H1 (cell line): Measurements from ENCODE around the gene PHACTR2. TPM values are rescaled to one million over a fixed set of nuclear protein-coding genes. Genes with fewer than 3 reads are reported as not detected.
"Not testable (repeated sequence)": the region's sequence is repeated elsewhere in the genome, so short reads cannot be mapped to it uniquely, and the experiment has no call there.

Source experiments
- CTCF ChIA-PET: fragments of 300-600 bp; sonication (Branson Sonifier 250); formaldehyde crosslinking; loops from one replicate; lab custom pipeline; 2021; ENCODE audit not compliant: partially characterized antibody; lab: Charles Lee
- POLR2A ChIA-PET: fragments of 300-600 bp; sonication (Branson Sonifier 250); formaldehyde crosslinking; loops from one replicate; lab custom pipeline; 2021; ENCODE audit warnings: inconsistent platforms; ENCODE audit not compliant: partially characterized antibody; lab: Charles Lee
- DNase-seq, 2 experiments: peaks; one replicate each; pipeline versions ENCODE4 v3.0.0 to v3.0.0-alpha.2; 2010 to 2022; ENCODE audit warnings: low spot score in 2 of 2, low read depth in 1 of 2, mixed read lengths in 1 of 2
- FAIRE-seq: peaks from 2 replicates; lab custom pipeline; 2011; peaks lifted over from hg19 to GRCh38; lab: Jason Lieb, UNC
- H2AFZ ChIP-seq: 2 replicates; pipeline ENCODE4 v1.8.1; 2012; ENCODE audit warnings: low read length, inconsistent platforms
- H2AK5ac ChIP-seq: 2 replicates; pipeline ENCODE4 v1.6.1; 2013; ENCODE audit warnings: low read depth, low read length
- H2BK120ac ChIP-seq: replicated peaks from 2 replicates; pipeline ENCODE3; 2013; ENCODE audit warnings: low read depth, low read length, inconsistent platforms
- H2BK12ac ChIP-seq: 2 replicates; pipeline ENCODE4 v1.6.1; 2013; ENCODE audit warnings: low read depth, low read length
- H2BK15ac ChIP-seq: 2 replicates; pipeline ENCODE4 v1.6.1; 2013; ENCODE audit warnings: low read length
- H2BK20ac ChIP-seq: 2 replicates; pipeline ENCODE4 v1.6.1; 2013; ENCODE audit warnings: low read length
- H2BK5ac ChIP-seq: 2 replicates; pipeline ENCODE4 v1.6.1; 2013; ENCODE audit warnings: low read depth, low read length
- H3K14ac ChIP-seq: 2 replicates; pipeline ENCODE4 v1.6.1; 2013; ENCODE audit warnings: inconsistent platforms; ENCODE audit not compliant: insufficient read length
- H3K18ac ChIP-seq: 2 replicates; pipeline ENCODE4 v1.6.1; 2013; ENCODE audit warnings: low read length; ENCODE audit errors: extremely low read depth
- H3K23ac ChIP-seq: 2 replicates; pipeline ENCODE4 v1.6.1; 2013; ENCODE audit warnings: inconsistent platforms; ENCODE audit not compliant: insufficient read length
- H3K23me2 ChIP-seq: 2 replicates; pipeline ENCODE4 v1.6.1; 2013; ENCODE audit warnings: low read depth, low read length
- H3K27ac ChIP-seq: 2 replicates; pipeline ENCODE4 v1.6.1; 2011; ENCODE audit warnings: low read depth, low read length, inconsistent platforms
- H3K27me3 ChIP-seq, 4 experiments: replicated peaks in 1 of 4; 1 replicate in 1 of 4; 2 replicates in 3 of 4; pipeline versions ENCODE4 v1.6.1 to v1.8.1; 2011 to 2013; ENCODE audit warnings: low read length in 3 of 4, mild to moderate bottlenecking in 3 of 4, inconsistent platforms in 2 of 4, mixed read lengths in 2 of 4, moderate library complexity in 1 of 4; ENCODE audit not compliant: control insufficient read depth in 3 of 4, insufficient read depth in 3 of 4; ENCODE audit errors: extremely low read depth in 1 of 4
- H3K36me3 ChIP-seq, 4 experiments: 2 replicates each; pipeline versions ENCODE4 v1.6.1 to v1.8.1; 2011 to 2013; ENCODE audit warnings: mild to moderate bottlenecking in 4 of 4, low read length in 3 of 4, moderate library complexity in 2 of 4, control low read depth in 1 of 4, inconsistent platforms in 1 of 4; ENCODE audit not compliant: insufficient read depth in 4 of 4, control insufficient read depth in 2 of 4
- H3K4ac ChIP-seq: replicated peaks from 2 replicates; pipeline ENCODE3; 2013; ENCODE audit warnings: low read length, low read depth, mixed read lengths, inconsistent platforms; ENCODE audit not compliant: insufficient read length
- H3K4me1 ChIP-seq, 4 experiments: replicated peaks in 1 of 4; 1 replicate in 1 of 4; 2 replicates in 3 of 4; pipeline versions ENCODE4 v1.6.1 to v1.8.1; 2011 to 2013; ENCODE audit warnings: low read length in 3 of 4, inconsistent platforms in 2 of 4, mixed read lengths in 1 of 4; ENCODE audit not compliant: insufficient read depth in 4 of 4, control insufficient read depth in 3 of 4
- H3K4me2 ChIP-seq, 2 experiments: 2 replicates each; pipeline versions ENCODE4 v1.6.1 to v1.8.1; 2011 to 2013; ENCODE audit warnings: low read depth in 2 of 2, low read length in 2 of 2, control low read depth in 1 of 2, inconsistent platforms in 1 of 2, mild to moderate bottlenecking in 1 of 2; ENCODE audit not compliant: insufficient read depth in 1 of 2
- H3K4me3 ChIP-seq, 4 experiments: fragments of 200-600, 300-600 bp in 1 of 4; sonication (generic), shearing (Covaris generic), sonication (Bioruptor Twin) in 1 of 4; 2 replicates each; pipeline versions ENCODE4 v1.5.1 to v1.8.1; 2011 to 2016; ENCODE audit warnings: low read length in 4 of 4, low read depth in 3 of 4, control low read depth in 2 of 4, inconsistent platforms in 2 of 4, mild to moderate bottlenecking in 2 of 4, mixed read lengths in 1 of 4, moderate library complexity in 1 of 4; ENCODE audit not compliant: insufficient read depth in 2 of 4; ENCODE audit errors: extremely low read depth in 1 of 4
- H3K56ac ChIP-seq: replicated peaks from 2 replicates; pipeline ENCODE3; 2013; ENCODE audit warnings: low read depth, mild to moderate bottlenecking, mixed read lengths, low read length, inconsistent platforms; ENCODE audit not compliant: insufficient read length
- H3K79me1 ChIP-seq: 2 replicates; pipeline ENCODE4 v1.6.1; 2013; ENCODE audit warnings: low read depth, low read length, control low read depth
- H3K79me2 ChIP-seq, 2 experiments: 2 replicates each; pipeline versions ENCODE4 v1.6.1 to v1.8.1; 2012 to 2013; ENCODE audit warnings: low read length in 2 of 2, mild to moderate bottlenecking in 2 of 2, inconsistent platforms in 1 of 2; ENCODE audit not compliant: insufficient read depth in 2 of 2, control insufficient read depth in 1 of 2
- H3K9ac ChIP-seq, 4 experiments: replicated peaks in 1 of 4; 1 replicate in 1 of 4; 2 replicates in 3 of 4; pipeline versions ENCODE4 v1.6.1 to v1.8.1; 2011 to 2013; ENCODE audit warnings: low read depth in 3 of 4, low read length in 3 of 4, control low read depth in 2 of 4, mild to moderate bottlenecking in 2 of 4, moderate library complexity in 2 of 4, inconsistent platforms in 1 of 4; ENCODE audit errors: extremely low read depth in 1 of 4
- H3K9me3 ChIP-seq, 2 experiments: 2 replicates each; pipeline versions ENCODE4 v1.6.1 to v1.8.1; 2012 to 2013; ENCODE audit warnings: mild to moderate bottlenecking in 2 of 2, moderate library complexity in 2 of 2, control low read depth in 1 of 2, inconsistent platforms in 1 of 2, low read depth in 1 of 2, low read length in 1 of 2, mixed read lengths in 1 of 2; ENCODE audit not compliant: insufficient read depth in 2 of 2
- H4K20me1 ChIP-seq, 2 experiments: replicated peaks in 1 of 2; 2 replicates each; pipeline versions ENCODE3 to v1.8.1; 2011 to 2013; ENCODE audit warnings: inconsistent platforms in 2 of 2, low read length in 2 of 2, mild to moderate bottlenecking in 1 of 2; ENCODE audit not compliant: insufficient read depth in 2 of 2, control insufficient read depth in 1 of 2
- H4K5ac ChIP-seq: 2 replicates; pipeline ENCODE4 v1.6.1; 2013; ENCODE audit warnings: low read length, low read depth, mixed read lengths, inconsistent platforms; ENCODE audit not compliant: insufficient read length
- H4K8ac ChIP-seq: 2 replicates; pipeline ENCODE4 v1.8.0; 2013; ENCODE audit warnings: mild to moderate bottlenecking, moderate library complexity, low read length, inconsistent platforms; ENCODE audit not compliant: insufficient read depth; ENCODE audit errors: extremely low read depth
- H4K91ac ChIP-seq: replicated peaks from 2 replicates; pipeline ENCODE3; 2013; ENCODE audit warnings: low read length, mixed read lengths, inconsistent platforms; ENCODE audit not compliant: insufficient read length
- WGBS, 2 experiments: shearing (Covaris generic) in 1 of 2; methylation state at CpG; one replicate each; pipeline versions ENCODE4 v1.1.6 to v1.1.7; 2013 to 2015; ENCODE audit warnings: low lambda C conversion rate in 2 of 2, mixed read lengths in 2 of 2, inconsistent platforms in 1 of 2, low coverage in 1 of 2, missing lambda C conversion rate in 1 of 2; ENCODE audit not compliant: insufficient replicate concordance in 2 of 2, insufficient coverage in 1 of 2, insufficient read length in 1 of 2; ENCODE audit errors: extremely low coverage in 1 of 2, missing lambda C conversion rate in 1 of 2; 5-methylcytosine and 5-hydroxymethylcytosine counted together
- polyA plus RNA-seq, 7 experiments: library from polyadenylated mRNA; depleted of rRNA in 3 of 7; stranded (reverse) in 5 of 7; unstranded in 2 of 7; fragments of >200 nt in 5 of 7; fragments of 200-250 nt in 2 of 7; gene quantifications; 1 replicate in 5 of 7; 2 replicates in 1 of 7; 4 replicates in 1 of 7; pipeline versions ENCODE4 v1.2.1 to v1.2.3, GENCODE V29; 2011 to 2013; ENCODE audit warnings: missing spikeins in 2 of 7, mixed read lengths in 2 of 7
- total RNA-seq: library from RNA; stranded (reverse); fragmentation: NEBNext Ultra II Directional; extraction: Animal tissue kit (Norgen Biotek cat#: 25700); gene quantifications from 2 replicates; pipeline ENCODE4 v1.2.1, GENCODE V29; 2021

Gene PHACTR2
- total and polyA plus RNA-seq, 2 of the 8 experiments (the other 6 are each of a cell fraction or from before 2014, with no cell fraction given), result 16.9 to 131 TPM

- CTCF ChIA-PET, result interaction anchor here (0.6 kb wide), 1 partner anchor 279 kb away, joined by 3 read pairs; no protein-coding TSS in a partner anchor
- not testable (repeated sequence) for H2BK15ac ChIP-seq, H3K23me2 ChIP-seq, H3K23ac ChIP-seq, H3K4me3 ChIP-seq, H3K14ac ChIP-seq, H2BK20ac ChIP-seq, H2AK5ac ChIP-seq, H3K4me2 ChIP-seq, DNase-seq, H2AFZ ChIP-seq, H4K8ac ChIP-seq, H2BK12ac ChIP-seq, H4K91ac ChIP-seq, H3K27me3 ChIP-seq, H3K79me2 ChIP-seq, H3K4me1 ChIP-seq, H3K4ac ChIP-seq, FAIRE-seq, H4K5ac ChIP-seq, H3K79me1 ChIP-seq, H4K20me1 ChIP-seq, H3K9ac ChIP-seq, H3K56ac ChIP-seq, H3K9me3 ChIP-seq, H2BK120ac ChIP-seq, H3K18ac ChIP-seq, H3K27ac ChIP-seq, H2BK5ac ChIP-seq
- POLR2A ChIA-PET, result interaction anchor here (2.5 to 2.9 kb wide), 2 partner anchors 8 to 12 kb away, joined by 10 read pairs; partner anchors contain the start of gene LTV1
- H3K36me3 ChIP-seq, result peaks cover 11 to 67% (median 28%) of the 10 kb centered on the region in 4 experiments; a peak in 7 of 8 replicates
- WGBS, 2 experiments, result 95% methylated on average over 6 of the region's 6 CpGs; no CpG with 5 or more reads in 1 of the 2 experiments
These were observed 179.0 kb downstream of the PHACTR2 start for GRCh38 chr6:143856762-143857161.
